K562 (cell line): ENCODE data around the gene ZRANB3.

Experiments used
- GABPA ChIP-seq: fragments of 200-800 bp; sonication (Bioruptor generic); conservative IDR thresholded peaks from 2 replicates; pipeline ENCODE4 v1.6.1; 2016; ENCODE audit warnings: low read depth, missing genetic modification characterization, missing compliant biosample characterization
- GATAD2B ChIP-seq: fragments of 450-650 bp; IDR thresholded peaks from 2 replicates; pipeline ENCODE4 v1.6.1; 2017; ENCODE audit warnings: mild to moderate bottlenecking, borderline replicate concordance
- JUND ChIP-seq, 2 experiments: IDR thresholded peaks; 2 replicates in 1 of 2; 3 replicates in 1 of 2; pipeline ENCODE4 v1.6.1; 2011; ENCODE audit warnings: borderline replicate concordance in 2 of 2, low read depth in 2 of 2, low read length in 2 of 2, improper control_type of control experiment in 1 of 2, missing biosample characterization in 1 of 2, missing genetic modification characterization in 1 of 2, missing genetic modification reagents in 1 of 2
- MYC ChIP-seq, 2 experiments: fragments of 250-450 bp in 1 of 2; sonication (Bioruptor Pico) in 1 of 2; IDR thresholded peaks; 2 replicates each; pipeline versions ENCODE4 v1.5.1 to v1.6.1; 2012 to 2021; ENCODE audit warnings: low read depth in 2 of 2, borderline replicate concordance in 1 of 2, improper control_type of control experiment in 1 of 2, low read length in 1 of 2, mild to moderate bottlenecking in 1 of 2, moderate library complexity in 1 of 2
- POLR2A ChIP-seq: fragments of 450-650 bp; conservative IDR thresholded peaks from 2 replicates; pipeline ENCODE4 v1.6.1; 2016
- POLR2AphosphoS5 ChIP-seq: IDR thresholded peaks from 2 replicates; pipeline ENCODE4 v1.6.1; 2011; ENCODE audit warnings: mild to moderate bottlenecking, low read depth, low read length, moderate library complexity; ENCODE audit not compliant: control insufficient read depth, insufficient read depth
- SRF ChIP-seq, 2 experiments: fragments of 250-450, 450-650 bp in 1 of 2; sonication (Bioruptor Pico) in 1 of 2; sonication (generic) in 1 of 2; formaldehyde crosslinking; IDR thresholded peaks; 2 replicates each; pipeline versions ENCODE4 v1.5.0 to v1.5.1; 2020 to 2022; ENCODE audit warnings: mild to moderate bottlenecking in 1 of 2, missing genetic modification reagents in 1 of 2
- ZFP30 ChIP-seq: fragments of 250-450 bp; sonication (Bioruptor Pico); IDR thresholded peaks from 2 replicates; pipeline ENCODE4 v1.8.0; 2022; ENCODE audit warnings: moderate library complexity, mild to moderate bottlenecking, inconsistent platforms, borderline replicate concordance
- ZNF239 ChIP-seq: fragments of 250-450 bp; sonication (Bioruptor Pico); IDR thresholded peaks from 2 replicates; pipeline ENCODE4 v1.4.0; 2020; ENCODE audit warnings: mild to moderate bottlenecking

DNA sequence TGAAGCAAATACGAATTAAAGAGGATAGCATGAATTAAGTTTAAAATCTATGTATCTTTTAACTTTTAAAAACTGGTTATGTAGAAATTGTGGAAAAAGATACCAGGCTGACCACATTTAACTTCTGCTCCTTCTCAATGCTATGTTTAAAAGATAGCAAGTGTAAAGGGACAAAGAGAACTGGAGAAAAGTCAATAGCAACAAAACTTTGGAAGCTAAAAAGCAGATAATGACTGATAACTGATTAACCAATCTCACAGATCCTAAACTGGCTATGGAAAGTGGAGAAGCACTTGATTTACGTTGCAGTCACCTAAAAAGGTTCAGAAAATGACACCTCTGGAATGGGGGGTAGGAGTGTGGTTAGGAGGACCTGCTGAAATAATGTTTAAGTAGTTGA is 254.5 kb downstream of the ZRANB3 start:
- TF ChIP-seq GATAD2B (no peak), POLR2A (no peak), GABPA (tag) (no peak), MYC (IDR thresholded peaks at IDR 0.05; ENCODE audit: low read depth, low read length) (no peak), MYC (CRISPR knock-in tag; IDR thresholded peaks at IDR 0.05; ENCODE audit: borderline replicate concordance, low read depth) (no peak), JUND (IDR thresholded peaks at IDR 0.05; ENCODE audit: borderline replicate concordance, low read depth, low read length) (no peak), JUND (tag; IDR thresholded peaks at IDR 0.05; ENCODE audit: borderline replicate concordance, low read depth, low read length) (no peak), SRF (CRISPR knock-in tag; IDR thresholded peaks at IDR 0.05) (no peak), ZNF239 (CRISPR knock-in tag) (no peak), POLR2AphosphoS5 (no peak), ZFP30 (CRISPR knock-in tag) (no peak)
